Transverse colon (tissue), 4 donors: ENCODE results near the gene PON1. TPM values are rescaled to one million over a fixed set of nuclear protein-coding genes. Genes with fewer than 3 reads are reported as not detected.

Source experiments
- DNase-seq: peaks from one replicate; pipeline ENCODE4 v3.0.0-alpha.2; 2019
- H3K27ac ChIP-seq, 4 donors: fragments of 200-600 bp; sonication (generic); 2 replicates each; pipeline ENCODE4 v1.5.1; 2016 to 2018; ENCODE audit warnings: inconsistent platforms in 4 of 4
- H3K27me3 ChIP-seq: fragments of 200-600 bp; sonication (generic); 2 replicates; pipeline ENCODE4 v1.5.1; 2017; ENCODE audit warnings: inconsistent platforms
- H3K36me3 ChIP-seq, 4 donors: fragments of 200-600 bp; sonication (generic); 2 replicates each; pipeline ENCODE4 v1.5.1; 2017 to 2019; ENCODE audit warnings: inconsistent platforms in 4 of 4
- H3K4me1 ChIP-seq, 4 donors: fragments of 200-600 bp; sonication (generic); 2 replicates each; pipeline ENCODE4 v1.5.1; 2017 to 2020; ENCODE audit warnings: inconsistent platforms in 4 of 4
- H3K4me3 ChIP-seq, 4 donors: fragments of 200-600 bp; sonication (generic); 1 replicate in 1 of 4; 2 replicates in 3 of 4; pipeline versions ENCODE4 v1.5.1 to v1.6.1; 2017 to 2019; ENCODE audit warnings: inconsistent platforms in 4 of 4
- H3K9me3 ChIP-seq, 2 donors: fragments of 200-600 bp; sonication (generic); 2 replicates each; pipeline ENCODE4 v1.5.1; 2017 to 2019; ENCODE audit warnings: inconsistent platforms in 2 of 2
- CTCF ChIP-seq, 5 experiments: fragments of 200-600 bp in 3 of 5; fragments of 450-650 bp in 2 of 5; sonication (generic) in 3 of 5; IDR thresholded peaks; 1 replicate in 2 of 5; 2 replicates in 3 of 5; pipeline ENCODE4 v1.5.1; 2016 to 2017; ENCODE audit warnings: antibody characterized with exemption in 5 of 5, inconsistent platforms in 3 of 5, mild to moderate bottlenecking in 2 of 5, moderate library complexity in 1 of 5
- EP300 ChIP-seq: sonication (generic); formaldehyde crosslinking; IDR thresholded peaks from one replicate; pipeline ENCODE4 v1.6.1; 2017; ENCODE audit warnings: antibody characterized with exemption, low read depth
- POLR2A ChIP-seq: fragments of 450-650 bp; IDR thresholded peaks from one replicate; pipeline ENCODE4 v1.6.1; 2016; ENCODE audit warnings: antibody characterized with exemption, mild to moderate bottlenecking, moderate library complexity
- POLR2AphosphoS5 ChIP-seq, 3 donors: sonication (generic); formaldehyde crosslinking; IDR thresholded peaks; one replicate each; pipeline ENCODE4 v1.6.1; 2016; ENCODE audit warnings: antibody characterized with exemption in 3 of 3
- WGBS, 2 donors: methylation state at CpG; one replicate each; pipeline ENCODE4 v1.1.5; 2018; ENCODE audit warnings: low coverage in 1 of 2; 5-methylcytosine and 5-hydroxymethylcytosine counted together
- in situ Hi-C, 4 donors: fragments of 200-750 bp; cut with MboI; loops; one replicate each; pipeline versions ENCODE4 v1.15.0 to v1.15.1; 2017; ENCODE audit warnings: low sequenced_read_pairs in 3 of 4, low pct_ligation_motif_present in 1 of 4, low pct_unique_long_range_greater_than_20kb in 1 of 4
- intact Hi-C: fragments of 100-400 bp; cut with DNase I; formaldehyde crosslinking; loops from one replicate; pipeline ENCODE4 v1.15.1; 2023; ENCODE audit warnings: low total_unique reads
- total RNA-seq, 4 donors: library from RNA; depleted of rRNA; stranded (reverse); fragments of >200 nt; gene quantifications; one replicate each; pipeline ENCODE4 v1.1.0, GENCODE V29; 2016

Gene PON1
- total RNA-seq, 4 donors from 2014 or later: 1.6 TPM; not detected in 3

- intact Hi-C loops (no loop called here), in situ Hi-C loops (no loop called here)
- Histone ChIP-seq H3K36me3 (no peaks in the 10 kb centered on the region), H3K4me1 (no peaks in the 10 kb centered on the region), H3K27me3 (no peaks in the 10 kb centered on the region), H3K4me3 (no peak overlapping the region), H3K9me3 (no peaks in the 10 kb centered on the region), H3K27ac (no peak overlapping the region)
- no peak for DNase-seq
- TF ChIP-seq EP300 (no peak), POLR2A (no peak), POLR2AphosphoS5 (IDR thresholded peaks at IDR 0.05) (no peak), CTCF (IDR thresholded peaks at IDR 0.05) (no peak)
Observed at GRCh38 chr7:95295397-95295796, 28.9 kb downstream of the PON1 start.

- TF ChIP-seq CTCF (IDR thresholded peaks at IDR 0.05) (no peak), POLR2A (no peak), POLR2AphosphoS5 (IDR thresholded peaks at IDR 0.05) (no peak), EP300 (no peak)
- no peak for DNase-seq
- Histone ChIP-seq H3K4me1 (no peaks in the 10 kb centered on the region), H3K36me3 (no peaks in the 10 kb centered on the region), H3K4me3 (no peak overlapping the region), H3K27ac (no peak overlapping the region), H3K9me3 (no peaks in the 10 kb centered on the region), H3K27me3 (no peaks in the 10 kb centered on the region)
- intact Hi-C loops (no loop called here), in situ Hi-C loops (no loop called here)
- WGBS, 2 donors: 89 to 96% methylated on average over 5 to 7 of the region's 7 CpGs
Observed at GRCh38 chr7:95290166-95290830, 34.0 kb downstream of the PON1 start.

- 64% methylated on average over 2 of the region's 2 CpGs; no CpG with 5 or more reads in 1 of the 2 donors for WGBS, 2 donors
- in situ Hi-C loops: no loop called here
- Histone ChIP-seq H3K36me3 (no peaks in the 10 kb centered on the region), H3K27ac (no peak overlapping the region), H3K4me1 (no peaks in the 10 kb centered on the region), H3K27me3 (no peaks in the 10 kb centered on the region), H3K4me3 (no peak overlapping the region), H3K9me3 (no peaks in the 10 kb centered on the region)
- DNase-seq: no peak
- intact Hi-C loops: no loop called here
- no peak for TF ChIP-seq POLR2A
- TF ChIP-seq POLR2AphosphoS5 (IDR thresholded peaks at IDR 0.05): no peak
- no peak for TF ChIP-seq EP300
- no peak for TF ChIP-seq CTCF (IDR thresholded peaks at IDR 0.05)
Observed at GRCh38 chr7:95286096-95286495, 38.2 kb downstream of the PON1 start.

- TF ChIP-seq POLR2A (no peak), POLR2AphosphoS5 (IDR thresholded peaks at IDR 0.05) (no peak), EP300 (no peak), CTCF (IDR thresholded peaks at IDR 0.05) (no peak)
- no peak for DNase-seq
- no peaks in the 10 kb centered on the region for H3K36me3 ChIP-seq
- intact Hi-C loops (no loop called here), in situ Hi-C loops (no loop called here)
- no peak overlapping the region for H3K27ac ChIP-seq
- H3K4me3 ChIP-seq: no peak overlapping the region
- no peaks in the 10 kb centered on the region for H3K4me1 ChIP-seq
- H3K9me3 ChIP-seq: no peaks in the 10 kb centered on the region
- H3K27me3 ChIP-seq: no peaks in the 10 kb centered on the region
- 51 to 60% methylated on average over 2 of the region's 2 CpGs for WGBS, 2 donors
Observed at GRCh38 chr7:95279417-95279816, 44.9 kb downstream of the PON1 start.
